ENCODE data around the gene TMEM143. TPM values are rescaled to one million over a fixed set of nuclear protein-coding genes. Genes with fewer than 3 reads are reported as not detected.

Gene TMEM143
- total RNA-seq, 1 donor from 2014 or later, result 1.9 TPM

DNA sequence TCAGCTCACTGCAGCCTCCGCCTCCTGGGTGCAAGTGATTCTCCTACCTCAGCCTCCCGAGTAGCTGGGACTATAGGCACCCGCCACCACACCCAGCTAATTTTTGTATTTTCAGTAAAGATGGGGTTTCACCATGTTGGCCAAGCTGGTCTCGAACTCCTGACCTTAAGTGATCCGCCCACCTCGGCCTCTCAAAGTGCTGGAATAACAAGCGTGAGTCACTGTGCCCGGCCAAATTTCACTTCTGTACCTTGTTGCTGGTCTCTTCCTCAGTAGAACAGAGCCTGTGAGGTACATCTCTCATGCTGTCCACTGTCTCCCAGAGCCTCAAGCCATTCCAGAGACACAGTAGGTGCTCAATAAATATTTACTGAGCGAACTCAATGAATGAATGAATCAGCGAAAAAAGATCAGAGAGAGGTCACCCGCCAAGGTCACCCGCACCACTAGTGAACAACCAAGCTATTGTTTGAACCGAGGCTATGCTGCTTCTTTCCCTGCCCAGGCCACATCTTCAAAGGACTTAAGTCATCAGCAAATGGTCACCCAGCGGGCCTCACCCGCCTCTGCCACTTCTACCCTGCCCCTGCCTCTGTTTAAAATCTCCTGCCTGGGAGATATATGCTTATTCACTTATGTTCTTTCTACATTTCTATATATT, 9.3 kb downstream of the TMEM143 start:
- DNase-seq, result no peak

DNA sequence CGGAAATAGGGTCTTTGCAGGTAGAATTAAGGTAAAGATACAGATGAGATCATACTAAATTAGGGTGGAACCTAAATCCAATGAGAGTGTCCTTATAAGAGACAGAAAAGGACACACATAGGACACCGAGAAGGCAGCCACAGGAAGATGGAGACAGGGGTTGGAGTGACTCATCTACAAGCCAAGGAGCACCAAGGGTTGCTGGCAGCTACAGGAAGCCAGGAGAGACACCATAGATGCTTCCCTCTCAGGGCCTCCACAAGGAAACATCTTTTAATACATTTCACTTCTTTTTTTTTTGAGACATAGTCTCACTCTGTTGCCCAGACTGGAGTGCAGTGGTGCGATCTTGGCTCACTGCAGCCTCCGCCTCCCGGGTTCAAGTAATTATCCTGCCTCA, 10.1 kb downstream of the TMEM143 start:
- DNase-seq, result no peak

DNA sequence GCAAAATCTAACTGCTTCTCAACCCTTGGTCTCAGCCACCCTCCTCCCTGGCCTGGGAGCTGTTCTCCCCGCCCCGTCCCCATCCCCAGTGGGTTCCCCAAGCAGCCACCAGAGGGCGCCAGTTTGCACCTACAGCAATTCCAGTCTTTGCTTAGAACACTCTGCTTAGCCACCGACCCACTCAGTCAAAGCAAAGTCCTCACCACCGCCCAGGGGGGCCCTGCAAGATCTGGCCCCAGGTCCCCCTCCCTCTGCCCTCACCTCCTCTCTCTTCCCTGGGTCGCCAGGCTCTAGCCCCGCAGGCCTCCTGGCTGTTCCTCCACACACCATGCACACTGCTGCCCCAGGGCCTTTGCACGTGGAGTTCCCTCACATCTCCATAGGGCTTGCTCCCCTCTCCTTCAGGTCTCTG, 12.4 kb downstream of the TMEM143 start:
- peak; percentile 80 for DNase-seq

DNA sequence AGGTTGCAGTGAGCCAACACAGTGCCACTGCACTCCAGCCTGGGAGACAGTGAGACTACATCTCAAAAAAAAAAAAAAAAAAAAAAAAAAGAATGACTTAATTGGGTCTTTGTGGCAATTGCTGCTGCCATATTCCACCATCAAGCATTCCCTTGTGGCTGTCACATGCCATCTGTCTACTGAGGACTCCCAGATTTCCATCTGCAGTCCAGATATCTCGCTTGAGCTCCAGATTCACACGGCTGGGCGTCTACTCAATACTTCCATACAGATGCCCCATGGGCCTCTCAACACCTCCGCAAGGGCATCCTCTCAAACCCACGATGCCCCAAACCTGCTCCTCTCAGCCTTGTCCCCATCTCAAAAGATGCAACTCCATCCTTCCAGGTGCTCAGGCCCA, 12.9 kb downstream of the TMEM143 start:
- no peak for DNase-seq

DNA sequence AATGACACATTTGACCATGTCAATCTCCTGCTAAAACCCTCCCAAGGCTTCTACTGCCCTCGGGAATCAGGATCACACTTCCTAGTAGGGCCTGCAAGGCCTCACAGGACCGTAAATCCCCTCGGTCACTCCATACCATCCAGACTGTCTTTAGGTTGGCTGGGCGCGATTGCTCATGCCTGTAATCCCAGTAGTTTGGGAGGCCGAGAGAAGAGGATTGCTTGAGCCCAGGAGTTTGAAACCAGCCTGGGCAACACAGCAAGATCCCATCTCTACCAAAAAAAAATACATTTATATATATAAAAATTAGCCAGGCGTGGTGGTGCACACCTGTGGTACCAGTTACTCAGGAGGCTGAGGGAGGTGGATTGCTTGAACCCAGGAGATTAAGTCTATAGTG, 15.0 kb downstream of the TMEM143 start:
- no peak for DNase-seq

DNA sequence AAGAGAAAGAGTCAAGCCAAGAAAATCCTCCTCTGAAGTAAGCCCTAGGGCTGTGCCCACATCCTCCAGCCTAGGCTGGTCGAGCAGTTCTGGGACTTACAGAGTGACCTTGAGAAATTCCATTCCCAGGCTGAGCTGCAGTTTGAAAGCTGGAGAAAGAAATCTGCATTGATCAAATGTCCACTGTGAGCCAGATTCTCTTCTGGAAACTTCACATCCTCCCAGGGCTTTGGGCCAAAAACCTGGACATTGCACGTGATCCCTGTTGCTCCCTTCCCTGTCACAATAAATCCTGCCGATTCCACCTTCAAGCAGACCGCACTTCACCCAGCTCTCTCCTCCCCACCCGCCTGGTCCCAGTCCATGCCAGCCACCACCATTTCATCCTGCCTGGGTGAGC, 15.7 kb downstream of the TMEM143 start:
- DNase-seq, result peak; percentile 75

DNA sequence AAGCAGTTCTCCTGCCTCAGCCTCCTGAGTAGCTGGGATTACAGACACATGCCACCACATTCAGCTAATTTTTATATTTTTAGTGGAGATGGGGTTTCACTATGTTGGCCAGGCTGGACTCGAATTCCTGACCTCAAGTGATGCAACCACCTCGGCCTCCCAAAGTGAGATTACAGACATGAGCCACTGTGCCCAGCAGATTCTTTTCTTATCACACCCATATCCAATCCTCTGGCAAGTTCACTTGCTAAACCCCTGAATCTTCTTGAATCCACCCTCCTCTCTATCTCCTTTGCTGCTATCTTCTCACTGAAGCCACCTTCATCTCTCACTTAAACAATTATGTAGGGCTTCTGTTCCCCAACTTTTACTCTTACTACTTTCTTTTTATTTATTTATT, 17.5 kb downstream of the TMEM143 start:
- no peak for DNase-seq

DNA sequence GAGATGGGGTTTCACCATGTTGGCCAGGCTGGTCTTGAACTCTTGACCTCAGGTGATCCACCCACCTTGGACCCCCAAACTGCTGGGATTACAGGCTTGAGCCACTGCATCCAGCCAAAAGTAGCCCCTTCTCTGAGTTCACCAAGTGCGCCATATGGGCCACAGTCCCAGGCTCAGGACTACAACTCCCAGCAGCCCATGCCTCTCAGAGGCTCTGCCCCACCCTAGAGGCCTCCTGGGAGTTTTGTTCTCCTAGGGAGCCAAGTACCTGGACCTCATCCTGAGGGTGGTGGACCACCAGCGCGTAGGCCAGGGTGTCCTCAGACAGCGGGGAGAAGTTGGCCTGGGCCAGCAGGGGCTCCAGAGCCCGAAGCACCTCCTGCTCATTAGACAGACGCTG, 18.8 kb downstream of the TMEM143 start:
- DNase-seq, result no peak

DNA sequence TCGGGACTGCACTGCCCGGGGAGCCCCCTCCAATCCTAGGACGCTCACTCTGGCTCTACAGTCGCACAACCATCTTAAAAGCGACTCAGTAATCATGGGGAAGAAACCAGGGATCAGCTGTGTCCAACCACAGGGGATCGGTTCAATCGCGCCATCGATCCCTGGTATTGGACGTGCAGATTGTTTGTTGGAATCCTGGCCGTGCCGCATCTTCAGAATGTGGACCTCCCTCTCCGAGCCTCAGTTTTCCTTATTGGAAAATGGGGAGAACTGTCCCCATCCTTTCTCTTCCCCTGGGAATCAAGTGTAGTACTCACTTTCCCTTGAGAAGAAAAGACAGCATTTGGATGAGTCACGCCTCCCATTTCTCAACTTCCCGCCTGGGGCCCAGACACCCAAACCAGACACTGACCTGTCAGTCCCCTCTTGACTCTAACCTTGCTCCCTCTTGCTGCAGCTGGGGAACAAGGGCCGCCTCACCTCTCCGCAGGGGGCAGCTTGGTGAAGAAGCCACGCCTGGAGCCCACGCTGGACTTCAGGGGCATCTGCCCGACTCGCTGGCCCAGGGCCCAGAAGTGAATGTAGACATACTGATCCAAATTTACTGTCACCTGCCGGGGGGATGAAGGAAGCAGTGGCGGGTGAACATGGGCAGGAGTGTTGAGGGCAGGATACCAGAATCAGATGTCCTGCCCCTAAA, 20.7 kb downstream of the TMEM143 start:
- DNase-seq, result no peak

DNA sequence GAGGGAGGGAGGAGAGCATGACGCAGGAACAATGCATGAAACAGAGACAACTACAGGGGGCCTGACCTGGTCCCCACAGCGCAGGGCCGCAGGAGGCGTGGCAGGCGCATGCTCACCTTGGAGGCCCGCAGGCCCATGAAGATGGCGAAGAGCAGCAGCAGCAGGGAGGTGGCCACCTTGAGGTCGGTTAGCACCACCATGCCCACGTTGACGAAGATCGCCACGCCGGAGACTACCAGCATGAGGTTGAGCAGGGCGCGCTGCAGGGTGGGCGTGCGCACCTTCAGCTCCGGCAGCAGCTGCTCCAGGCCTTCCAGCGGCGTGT, 21.4 kb downstream of the TMEM143 start:
- DNase-seq, result no peak

DNA sequence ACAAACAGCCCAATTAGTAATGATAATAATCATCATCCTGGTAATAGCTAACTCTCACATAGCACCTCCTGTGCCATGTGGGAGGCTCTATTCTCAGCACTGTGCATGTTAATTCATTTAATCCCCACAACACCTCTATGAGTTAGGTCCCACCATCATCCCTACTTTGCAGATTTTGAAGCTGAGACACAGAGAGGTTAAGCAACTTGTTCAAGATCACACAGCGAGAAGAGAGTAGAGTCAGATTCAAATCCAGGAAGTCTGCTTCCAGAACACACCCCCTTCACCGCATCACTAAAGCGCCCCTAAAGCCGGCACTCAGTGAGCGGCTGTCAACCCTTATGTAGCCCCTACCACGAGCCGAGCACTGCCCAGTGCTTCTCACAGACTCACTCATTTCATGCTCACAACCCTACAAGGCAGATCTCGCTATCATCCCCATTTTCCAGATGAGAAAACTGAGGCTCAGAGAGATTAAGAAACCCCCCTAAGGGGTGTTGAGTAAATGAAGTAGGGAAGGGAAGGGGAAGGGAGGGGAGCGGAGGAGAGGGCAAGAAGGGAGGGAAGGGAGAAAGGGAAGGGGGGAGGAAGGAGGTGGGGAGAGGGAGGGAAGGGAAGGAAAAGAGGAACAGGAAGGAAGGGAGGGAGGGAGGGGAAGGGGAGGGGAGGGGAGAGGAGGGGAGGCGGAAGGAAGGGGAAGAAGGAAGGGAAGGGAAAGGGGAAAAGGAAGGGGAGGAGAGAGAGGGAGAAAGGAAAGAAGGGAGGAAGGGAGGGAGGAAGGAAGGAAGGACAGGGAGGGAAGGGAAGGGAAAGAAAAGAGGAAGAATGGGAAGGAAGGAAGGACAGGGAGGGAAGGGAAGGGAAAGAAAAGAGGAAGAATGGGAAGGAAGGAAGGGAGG, 22.0 kb downstream of the TMEM143 start:
- no peak for DNase-seq

DNA sequence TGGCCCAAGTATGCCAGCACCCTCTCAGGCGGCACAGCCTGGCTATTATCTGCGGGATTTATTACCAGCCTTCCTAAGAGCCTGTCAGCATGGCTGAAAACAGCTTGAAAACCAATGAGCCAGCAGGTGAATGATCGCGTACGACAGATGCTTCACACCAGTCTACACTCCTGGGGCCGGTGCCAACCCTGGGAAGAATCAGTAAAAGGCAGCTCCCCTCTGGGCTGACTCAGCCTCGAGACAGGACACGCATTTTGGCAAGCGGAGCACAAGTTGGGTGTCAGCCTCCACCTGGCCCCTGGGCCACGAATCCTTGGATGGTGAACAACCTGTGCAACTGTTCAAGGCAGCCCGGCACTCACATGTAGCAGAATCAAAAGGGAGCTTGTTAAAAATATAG, 22.7 kb downstream of the TMEM143 start:
- DNase-seq, result no peak

DNA sequence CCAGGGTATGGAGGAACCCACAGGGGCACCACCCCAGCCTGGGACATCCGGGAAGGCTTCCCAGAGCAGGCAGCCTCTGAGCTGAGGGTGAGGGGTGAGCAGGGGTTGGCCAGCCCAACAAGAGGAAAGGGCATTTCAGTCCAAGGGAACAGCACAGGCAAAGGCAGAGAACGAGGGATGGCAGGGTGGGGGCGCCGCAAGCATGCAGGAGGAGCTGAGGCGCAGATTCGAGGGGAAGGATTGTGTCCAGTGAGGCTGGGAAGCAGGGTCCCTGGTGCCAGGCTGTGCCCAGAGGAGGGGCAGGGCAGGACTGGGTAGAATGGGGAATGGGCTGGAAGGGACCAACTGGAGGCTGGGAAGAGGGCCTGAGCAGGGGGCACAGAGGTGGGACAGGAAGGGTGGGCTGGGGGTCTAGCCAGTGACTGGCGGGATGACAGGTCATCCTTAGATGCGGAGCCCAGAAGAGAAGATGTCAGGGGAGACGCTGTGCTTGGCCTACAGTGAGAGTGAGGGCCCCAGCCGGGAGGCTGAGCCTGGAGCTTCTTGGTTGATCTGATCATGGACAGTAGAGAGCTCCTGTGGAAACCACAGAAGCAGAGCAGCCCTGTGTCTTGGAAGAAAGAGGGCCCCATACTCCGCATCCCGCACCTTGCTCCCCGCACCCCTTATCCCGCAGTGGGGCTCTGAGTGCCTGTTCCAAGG, 24.8 kb downstream of the TMEM143 start:
- DNase-seq, result no peak

DNA sequence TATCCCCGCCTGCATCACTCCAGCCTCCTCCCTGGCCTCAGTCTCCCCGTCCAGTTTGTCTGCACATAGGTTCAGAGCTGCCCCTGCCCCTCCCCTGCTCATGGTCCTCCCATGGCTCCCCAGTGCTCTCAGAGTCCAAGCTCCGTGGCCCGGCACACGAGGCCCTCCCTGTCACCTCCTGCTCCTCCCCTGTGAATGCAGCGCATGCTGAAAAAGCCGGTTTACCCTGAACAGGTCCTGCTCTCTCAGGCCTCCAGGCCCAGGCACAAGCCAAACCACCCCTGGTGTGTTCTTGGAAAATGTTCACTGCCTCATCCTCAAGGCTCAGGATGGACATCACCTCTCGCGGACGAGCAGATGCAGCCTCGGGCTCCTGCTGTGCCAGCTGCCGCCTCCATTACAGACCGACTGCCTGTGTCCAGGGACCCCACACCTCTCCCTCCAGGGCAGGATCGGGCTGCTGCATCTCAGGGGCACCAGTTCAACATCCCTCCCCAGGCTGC, 25.4 kb downstream of the TMEM143 start:
- DNase-seq, result no peak

DNA sequence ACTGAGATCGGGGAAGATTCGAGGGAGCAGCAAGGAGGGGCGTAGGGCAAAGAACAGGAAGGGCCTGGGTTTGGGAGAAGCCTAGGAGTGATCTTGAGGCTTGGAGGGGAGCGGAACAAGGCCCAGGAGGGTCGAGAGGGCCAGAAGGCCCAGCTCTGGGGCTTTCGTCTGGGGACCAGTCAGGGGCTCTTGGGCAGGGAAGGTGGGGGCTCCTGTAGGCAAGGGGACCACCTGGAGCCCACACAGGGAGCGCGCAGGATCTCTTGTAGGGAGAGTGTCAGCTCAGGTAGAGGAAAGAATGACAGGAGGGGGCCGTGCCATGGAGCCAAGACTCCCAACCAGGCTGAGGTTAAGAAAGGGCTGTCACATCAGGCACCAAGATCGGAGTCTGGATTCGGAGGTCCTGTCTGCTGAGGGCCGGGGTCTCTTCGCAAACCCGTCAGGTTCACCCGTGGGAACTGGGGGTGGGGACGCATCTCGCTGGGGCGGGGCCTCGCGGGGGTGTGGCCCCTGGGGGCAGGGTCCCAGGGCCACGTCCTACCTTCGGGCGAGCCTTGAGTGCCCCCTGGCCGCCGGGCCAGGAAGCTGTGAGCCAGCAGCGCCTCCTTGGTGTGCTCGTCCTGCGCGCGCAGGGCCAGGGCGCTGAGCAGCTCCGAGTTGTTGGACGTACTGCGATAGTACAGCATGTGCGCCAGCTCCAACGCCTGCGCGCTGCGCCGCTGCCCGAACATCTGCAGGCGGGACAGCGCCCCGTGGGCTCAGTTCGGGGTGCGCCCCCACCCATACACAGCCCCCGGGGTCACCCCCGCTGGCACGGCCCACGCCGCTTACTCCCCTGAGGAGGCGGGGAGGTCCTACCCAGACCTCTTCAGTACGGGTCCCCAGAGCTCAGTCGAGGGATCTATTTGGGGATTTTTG, 30.0 kb downstream of the TMEM143 start:
- DNase-seq, result peak; percentile 96

DNA sequence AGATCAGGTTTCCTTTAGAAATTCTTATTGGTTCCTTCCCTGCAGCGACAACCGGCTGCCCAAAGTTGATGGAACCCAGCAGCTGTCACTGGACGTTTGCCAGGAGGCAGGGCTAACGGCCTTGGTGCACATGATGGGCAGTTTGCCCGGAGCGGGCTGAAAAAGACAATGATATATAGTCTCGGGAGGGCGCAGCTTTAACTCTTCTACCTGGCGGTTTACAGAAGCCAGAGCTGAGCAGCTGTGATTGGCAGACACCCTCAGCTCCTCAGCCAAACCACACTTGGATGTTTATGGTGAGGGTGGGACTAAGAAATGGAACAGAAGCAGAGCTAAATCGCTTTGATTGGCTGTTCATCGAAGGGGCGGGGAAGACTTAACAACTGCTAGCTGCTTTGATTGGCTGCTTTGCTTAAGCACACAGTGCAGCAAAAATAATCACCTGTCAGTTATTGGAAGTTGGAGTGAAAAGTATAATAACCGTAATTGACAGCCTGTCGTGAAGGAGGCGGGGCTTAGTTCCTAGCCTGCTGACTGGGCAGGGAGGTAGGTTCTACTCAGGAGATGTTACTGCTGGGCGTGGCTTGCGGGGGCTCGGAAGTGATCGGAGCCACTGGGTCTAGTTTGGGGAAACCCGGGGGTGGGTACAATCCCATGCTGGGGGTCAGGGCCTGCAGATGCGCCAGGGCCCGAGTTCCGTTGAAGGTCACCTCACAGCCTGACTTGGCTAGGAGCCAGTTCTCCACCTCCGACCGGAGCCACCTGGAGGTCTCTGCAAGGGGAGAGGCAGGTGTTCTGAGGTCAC, 30.9 kb downstream of the TMEM143 start:
- peak; percentile 99 for DNase-seq

DNA sequence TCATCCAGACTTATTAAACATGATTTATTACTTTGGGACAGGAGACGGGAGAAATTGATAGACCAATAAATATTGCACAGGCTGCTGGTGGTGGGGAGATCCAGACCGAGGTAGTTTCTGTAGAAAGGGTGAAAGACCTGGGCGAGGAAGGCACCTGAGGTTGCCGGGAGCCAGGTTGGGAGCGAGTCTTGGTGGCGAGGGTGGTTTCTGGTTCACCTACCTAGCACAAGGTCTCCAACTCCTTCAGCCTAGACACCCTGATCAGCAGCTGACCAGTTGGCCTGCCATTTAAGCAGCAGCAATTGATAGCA, 31.4 kb downstream of the TMEM143 start:
- DNase-seq, result no peak

DNA sequence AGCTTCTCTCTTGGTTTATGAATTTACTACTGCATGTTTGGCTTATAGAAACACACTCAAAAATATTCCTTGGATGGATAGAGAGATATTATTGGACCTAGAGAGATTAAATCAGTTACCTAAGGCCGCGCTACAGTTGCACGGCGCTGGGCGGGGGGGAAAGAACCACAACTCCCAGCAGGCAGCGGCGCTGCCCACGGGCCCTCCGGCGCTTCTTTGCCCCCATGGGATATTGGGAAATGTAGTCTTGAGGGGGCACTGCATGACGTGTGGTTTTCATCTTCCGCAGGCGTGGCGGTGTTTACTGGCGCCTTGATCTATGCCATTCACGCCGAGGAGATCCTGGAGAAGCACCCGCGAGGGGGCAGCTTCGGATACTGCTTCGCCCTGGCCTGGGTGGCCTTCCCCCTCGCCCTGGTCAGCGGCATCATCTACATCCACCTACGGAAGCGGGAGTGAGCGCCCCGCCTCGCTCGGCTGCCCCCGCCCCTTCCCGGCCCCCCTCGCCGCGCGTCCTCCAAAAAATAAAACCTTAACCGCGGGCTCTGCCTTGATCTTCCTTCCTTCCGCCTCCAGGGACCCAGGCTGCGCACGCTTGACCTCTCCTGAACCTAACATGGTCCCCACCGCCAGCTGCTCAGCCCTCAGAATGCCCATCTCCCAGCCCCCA, 33.6 kb downstream of the TMEM143 start:
- DNase-seq, result peak; percentile 91

DNA sequence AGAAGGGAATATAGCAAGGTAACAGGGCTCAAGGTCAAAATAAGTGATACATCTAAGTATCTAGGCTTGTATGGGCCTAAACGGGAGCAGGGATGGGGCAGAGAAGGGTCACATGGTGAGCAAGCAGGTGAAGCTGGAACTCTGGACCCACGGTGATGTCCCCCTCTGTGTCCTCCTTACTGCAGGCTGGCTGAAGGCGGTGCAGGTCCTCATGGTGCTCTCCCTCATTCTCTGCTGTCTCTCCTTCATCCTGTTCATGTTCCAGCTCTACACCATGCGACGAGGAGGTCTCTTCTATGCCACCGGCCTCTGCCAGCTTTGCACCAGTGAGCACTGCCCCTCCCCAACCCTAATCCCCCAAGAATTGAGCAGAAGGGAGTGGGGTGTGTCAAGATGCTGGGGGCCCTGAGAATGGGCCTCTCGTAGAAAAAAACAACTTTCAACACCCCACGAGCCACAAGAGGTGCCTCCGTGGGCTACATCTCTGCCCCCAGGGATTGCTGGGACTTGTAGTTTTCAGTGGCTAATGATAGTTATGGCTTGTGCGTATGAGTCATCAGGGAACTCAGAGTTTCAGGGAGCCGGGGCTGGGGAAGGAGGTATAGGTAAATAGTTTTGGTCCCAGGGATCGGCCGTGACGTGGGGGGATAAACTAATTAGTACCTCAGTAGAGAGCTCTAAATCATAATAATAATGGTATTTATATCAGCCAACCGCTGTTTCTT, 34.4 kb downstream of the TMEM143 start:
- DNase-seq, result peak; percentile 38

All from dermis blood vessel endothelial cell (primary cell).